Neuronal stem cell (in vitro differentiated cells): ENCODE measurements around the gene ESPN.

Source experiments
- DNase-seq: peaks from one replicate; pipeline ENCODE4 v3.0.0-alpha.2; 2013; ENCODE audit warnings: low spot score
- H2AFZ ChIP-seq: one replicate; pipeline ENCODE4 v1.6.1; 2013; ENCODE audit warnings: mild to moderate bottlenecking, low read length, inconsistent platforms
- H2AK5ac ChIP-seq: 2 replicates; pipeline ENCODE4 v1.6.1; 2013; ENCODE audit warnings: low read depth, mild to moderate bottlenecking, inconsistent platforms, low read length, moderate library complexity, mixed read lengths
- H2BK120ac ChIP-seq: 2 replicates; pipeline ENCODE4 v1.6.1; 2013; ENCODE audit warnings: low read depth, mild to moderate bottlenecking, inconsistent platforms, low read length, moderate library complexity, mixed read lengths
- H2BK12ac ChIP-seq: one replicate; pipeline ENCODE4 v1.6.1; 2013; ENCODE audit warnings: low read length, inconsistent platforms
- H2BK15ac ChIP-seq: 2 replicates; pipeline ENCODE4 v1.6.1; 2013; ENCODE audit warnings: mild to moderate bottlenecking, low read length, inconsistent platforms, mixed read lengths
- H2BK5ac ChIP-seq: one replicate; pipeline ENCODE4 v1.6.1; 2013; ENCODE audit warnings: inconsistent platforms, mild to moderate bottlenecking, low read length, moderate library complexity
- H3K14ac ChIP-seq: one replicate; pipeline ENCODE4 v1.6.1; 2013; ENCODE audit warnings: low read length, inconsistent platforms
- H3K18ac ChIP-seq: 2 replicates; pipeline ENCODE4 v1.6.1; 2013; ENCODE audit warnings: low read length, inconsistent platforms
- H3K23ac ChIP-seq: 2 replicates; pipeline ENCODE4 v1.6.1; 2013; ENCODE audit warnings: low read depth, mild to moderate bottlenecking, mixed read lengths, low read length, inconsistent platforms; ENCODE audit not compliant: poor library complexity
- H3K27ac ChIP-seq: replicated peaks from 3 replicates; pipeline ENCODE4 v1.5.1; 2013; ENCODE audit warnings: low read length, inconsistent platforms
- H3K27me3 ChIP-seq, 3 experiments: 2 replicates each; pipeline ENCODE4 v1.6.1; 2013; ENCODE audit warnings: low read length in 3 of 3, mild to moderate bottlenecking in 2 of 3, inconsistent platforms in 1 of 3, low read depth in 1 of 3, mixed read lengths in 1 of 3, moderate library complexity in 1 of 3; ENCODE audit not compliant: control insufficient read depth in 3 of 3, insufficient read depth in 3 of 3
- H3K36me3 ChIP-seq, 2 donors: replicated peaks in 1 of 2; 2 replicates each; pipeline ENCODE4 v1.6.1; 2013; ENCODE audit warnings: low read length in 2 of 2; ENCODE audit not compliant: control insufficient read depth in 2 of 2, insufficient read depth in 2 of 2
- H3K4ac ChIP-seq: 2 replicates; pipeline ENCODE4 v1.6.1; 2013; ENCODE audit warnings: inconsistent platforms, mild to moderate bottlenecking, low read length, moderate library complexity
- H3K4me1 ChIP-seq, 2 donors: 1 replicate in 1 of 2; 2 replicates in 1 of 2; pipeline ENCODE4 v1.6.1; 2013; ENCODE audit warnings: low read length in 2 of 2, low read depth in 1 of 2; ENCODE audit not compliant: control insufficient read depth in 2 of 2, insufficient read depth in 1 of 2
- H3K4me2 ChIP-seq: one replicate; pipeline ENCODE4 v1.6.1; 2013; ENCODE audit warnings: mild to moderate bottlenecking, low read length, inconsistent platforms; ENCODE audit not compliant: insufficient read depth, poor library complexity, severe bottlenecking
- H3K4me3 ChIP-seq, 2 donors: 2 replicates each; pipeline ENCODE4 v1.5.1; 2013; ENCODE audit warnings: low read length in 2 of 2, mild to moderate bottlenecking in 2 of 2, inconsistent platforms in 1 of 2, moderate library complexity in 1 of 2
- H3K79me1 ChIP-seq: one replicate; pipeline ENCODE4 v1.6.1; 2013; ENCODE audit warnings: low read depth, mild to moderate bottlenecking, inconsistent platforms, low read length, moderate library complexity
- H3K9ac ChIP-seq: one replicate; pipeline ENCODE4 v1.6.1; 2013; ENCODE audit warnings: mild to moderate bottlenecking, low read depth, low read length, inconsistent platforms; ENCODE audit not compliant: poor library complexity
- H3K9me3 ChIP-seq, 2 donors: replicated peaks in 1 of 2; 2 replicates each; pipeline versions ENCODE3 to v1.6.1; 2013; ENCODE audit warnings: low read length in 2 of 2, mild to moderate bottlenecking in 2 of 2, inconsistent platforms in 1 of 2, low read depth in 1 of 2, mixed read lengths in 1 of 2, moderate library complexity in 1 of 2; ENCODE audit not compliant: control insufficient read depth in 2 of 2, insufficient read depth in 1 of 2
- H4K8ac ChIP-seq: one replicate; pipeline ENCODE4 v1.6.1; 2013; ENCODE audit warnings: low read depth, mild to moderate bottlenecking, inconsistent platforms, low read length, moderate library complexity
- H4K91ac ChIP-seq: one replicate; pipeline ENCODE4 v1.6.1; 2013; ENCODE audit warnings: low read length, low read depth, mild to moderate bottlenecking, inconsistent platforms; ENCODE audit not compliant: poor library complexity
- WGBS, 2 donors: extraction: QIAGEN DNeasy Blood & Tissue Kit; methylation state at CpG; one replicate each; pipeline ENCODE4 v1.1.7; 2013; ENCODE audit warnings: missing lambda C conversion rate in 2 of 2, mixed read lengths in 1 of 2; ENCODE audit not compliant: insufficient read length in 2 of 2, insufficient replicate concordance in 1 of 2; ENCODE audit errors: extremely low coverage in 2 of 2; 5-methylcytosine and 5-hydroxymethylcytosine counted together

ESPN gene

GRCh38 chr1:6472391-6472790 lies 47.8 kb downstream of the ESPN start:
- Histone ChIP-seq H3K4me1 (peaks cover 5 to 7% of the 10 kb centered on the region in 2 donors), H2BK12ac (no peak overlapping the region), H2AFZ (no peak overlapping the region), H3K9me3 (no peaks in the 10 kb centered on the region), H3K79me1 (no peaks in the 10 kb centered on the region), H4K8ac (peak overlapping the region; percentile 75), H4K91ac (no peak overlapping the region), H3K23ac (peak overlapping the region; percentile 82), H2BK5ac (no peak overlapping the region), H3K36me3 (peaks cover 36 to 72% of the 10 kb centered on the region in 2 donors), H3K4me2 (no peak overlapping the region), H3K18ac (no peak overlapping the region), H3K4ac (no peak overlapping the region), H3K9ac (no peak overlapping the region), H3K27me3 (peaks cover 0 to 4% (median 0%) of the 10 kb centered on the region in 3 experiments), H2BK120ac (no peak overlapping the region), H2BK15ac (no peak overlapping the region), H2AK5ac (no peak overlapping the region), H3K4me3 (no peak overlapping the region), H3K14ac (no peak overlapping the region), H3K27ac (no peak overlapping the region)
- no CpG with 5 or more reads among the region's 10 CpGs for WGBS, 2 donors
- no peak for DNase-seq

- H2BK120ac ChIP-seq, result no peak overlapping the region
- no peak overlapping the region for H3K9ac ChIP-seq
- H3K79me1 ChIP-seq, result no peaks in the 10 kb centered on the region
- WGBS, 2 donors, result no CpG with 5 or more reads among the region's 18 CpGs
- no peak overlapping the region for H2AK5ac ChIP-seq
- no peak overlapping the region for H3K4me2 ChIP-seq
- H3K4me3 ChIP-seq, result no peak overlapping the region
- peaks cover 35 to 65% of the 10 kb centered on the region in 2 donors for H3K36me3 ChIP-seq
- H3K27ac ChIP-seq, result no peak overlapping the region
- H4K91ac ChIP-seq, result no peak overlapping the region
- no peak overlapping the region for H4K8ac ChIP-seq
- H3K14ac ChIP-seq, result no peak overlapping the region
- H2BK5ac ChIP-seq, result no peak overlapping the region
- no peak overlapping the region for H3K4ac ChIP-seq
- H2BK15ac ChIP-seq, result no peak overlapping the region
- H3K27me3 ChIP-seq, result peaks cover 0 to 4% (median 0%) of the 10 kb centered on the region in 3 experiments
- H3K4me1 ChIP-seq, result peaks cover 7% of the 10 kb centered on the region in 2 donors
- no peak for DNase-seq
- no peak overlapping the region for H2AFZ ChIP-seq
- H2BK12ac ChIP-seq, result no peak overlapping the region
- peak overlapping the region; percentile 46 for H3K23ac ChIP-seq
- no peak overlapping the region for H3K18ac ChIP-seq
- no peaks in the 10 kb centered on the region for H3K9me3 ChIP-seq
Measured at GRCh38 chr1:6473156-6473555, 48.6 kb downstream of the ESPN start.

- Histone ChIP-seq H2BK15ac (no peak overlapping the region), H2AK5ac (no peak overlapping the region), H2BK12ac (no peak overlapping the region), H3K4ac (no peak overlapping the region), H3K9ac (no peak overlapping the region), H3K27ac (no peak overlapping the region), H3K4me1 (peaks cover 7% of the 10 kb centered on the region in 2 donors), H4K91ac (no peak overlapping the region), H3K23ac (no peak overlapping the region), H2BK5ac (no peak overlapping the region), H3K9me3 (no peaks in the 10 kb centered on the region), H3K4me3 (peak overlapping the region in 1 of 2 donors; percentile 8), H3K79me1 (no peaks in the 10 kb centered on the region), H3K36me3 (peaks cover 30 to 54% of the 10 kb centered on the region in 2 donors), H3K4me2 (no peak overlapping the region), H3K14ac (no peak overlapping the region), H2AFZ (no peak overlapping the region), H4K8ac (no peak overlapping the region), H3K27me3 (peaks cover 0 to 4% (median 0%) of the 10 kb centered on the region in 3 experiments), H2BK120ac (no peak overlapping the region), H3K18ac (no peak overlapping the region)
- no CpG with 5 or more reads among the region's 33 CpGs for WGBS, 2 donors
- no peak for DNase-seq
Measured at GRCh38 chr1:6473974-6474814, 49.6 kb downstream of the ESPN start.

GRCh38 chr1:6474815-6475282 lies 50.3 kb downstream of the ESPN start:
- H3K4ac ChIP-seq, result no peak overlapping the region
- no peak overlapping the region for H4K8ac ChIP-seq
- no peak overlapping the region for H2BK120ac ChIP-seq
- no peak overlapping the region for H3K23ac ChIP-seq
- peak overlapping the region; percentile 82 for H2AK5ac ChIP-seq
- H3K9ac ChIP-seq, result no peak overlapping the region
- H3K4me3 ChIP-seq, result peak overlapping the region in 1 of 2 donors; percentile 8
- no peak overlapping the region for H2BK12ac ChIP-seq
- no peak overlapping the region for H2BK15ac ChIP-seq
- peaks cover 25 to 48% of the 10 kb centered on the region in 2 donors for H3K36me3 ChIP-seq
- H4K91ac ChIP-seq, result no peak overlapping the region
- H3K79me1 ChIP-seq, result no peaks in the 10 kb centered on the region
- H3K4me1 ChIP-seq, result peaks cover 7% of the 10 kb centered on the region in 2 donors
- no peak for DNase-seq
- H3K27ac ChIP-seq, result no peak overlapping the region
- peaks cover 0 to 4% (median 0%) of the 10 kb centered on the region in 3 experiments for H3K27me3 ChIP-seq
- no peak overlapping the region for H3K18ac ChIP-seq
- H3K14ac ChIP-seq, result no peak overlapping the region
- WGBS, 2 donors, result no CpG with 5 or more reads among the region's 13 CpGs
- H3K4me2 ChIP-seq, result no peak overlapping the region
- no peak overlapping the region for H2AFZ ChIP-seq
- H3K9me3 ChIP-seq, result no peaks in the 10 kb centered on the region
- no peak overlapping the region for H2BK5ac ChIP-seq
